ENCODE results near the gene HSP90AB1.

The HSP90AB1 gene

GRCh38 chr6:44235891-44236516, 10.9 kb upstream of the HSP90AB1 start:
- DNase-seq = no peak

GRCh38 chr6:44237021-44237812, 9.7 kb upstream of the HSP90AB1 start:
- DNase-seq = peak; percentile 81

- peak; percentile 83 for DNase-seq
Measured at GRCh38 chr6:44237813-44238433, 9.0 kb upstream of the HSP90AB1 start.

- DNase-seq = no peak
Measured at GRCh38 chr6:44238687-44239350, 8.1 kb upstream of the HSP90AB1 start.

- DNase-seq = no peak
Measured at GRCh38 chr6:44243345-44243744, 3.6 kb upstream of the HSP90AB1 start.

- no peak for DNase-seq
Measured at GRCh38 chr6:44245391-44245911, 1.4 kb upstream of the HSP90AB1 start.

GRCh38 chr6:44245912-44246662, 814 bp upstream of the HSP90AB1 start:
- DNase-seq = peak; percentile 89

GRCh38 chr6:44247338-44248302, 719 bp downstream of the HSP90AB1 start:
- DNase-seq = peak; percentile 89

GRCh38 chr6:44248579-44248978, 1.7 kb downstream of the HSP90AB1 start:
- no peak for DNase-seq

GRCh38 chr6:44249082-44249748, 2.3 kb downstream of the HSP90AB1 start:
- DNase-seq = no peak

- no peak for DNase-seq
Measured at GRCh38 chr6:44250067-44250717, 3.3 kb downstream of the HSP90AB1 start.

- DNase-seq = no peak
Measured at GRCh38 chr6:44250718-44251123, 3.8 kb downstream of the HSP90AB1 start.

- no peak for DNase-seq
Measured at GRCh38 chr6:44251576-44252524, 4.9 kb downstream of the HSP90AB1 start.

- DNase-seq = peak; percentile 71
Measured at GRCh38 chr6:44253307-44254101, 6.6 kb downstream of the HSP90AB1 start.

- DNase-seq = no peak
Measured at GRCh38 chr6:44254191-44255104, 7.5 kb downstream of the HSP90AB1 start.

- DNase-seq = peak; percentile 56
Measured at GRCh38 chr6:44255105-44255808, 8.4 kb downstream of the HSP90AB1 start.
